Psoas muscle (tissue), 8 donors: ENCODE data around the gene IQCK. TPM values are rescaled to one million over a fixed set of nuclear protein-coding genes. Genes with fewer than 3 reads are reported as not detected.

Experiments
- ATAC-seq, 4 donors: fragments of 200-7000 bp; cut with Tn5 transposase; one replicate each; pipeline ENCODE4 v1.9.1; 2020; ENCODE audit warnings: moderate library complexity in 3 of 4, mild to moderate bottlenecking in 2 of 4
- DNase-seq, 2 donors: peaks; one replicate each; pipeline ENCODE4 v3.0.0-alpha.2; 2020
- H3K27ac ChIP-seq: fragments of 200-600 bp; one replicate; pipeline ENCODE4 v1.8.0; 2022
- H3K27me3 ChIP-seq, 3 donors: fragments of 200-600 bp in 1 of 3; one replicate each; pipeline versions ENCODE4 v1.6.1 to v1.8.0; 2013 to 2022; ENCODE audit warnings: low read length in 2 of 3, mild to moderate bottlenecking in 2 of 3, moderate library complexity in 1 of 3; ENCODE audit not compliant: insufficient read depth in 3 of 3
- H3K36me3 ChIP-seq, 2 donors: fragments of 200-600 bp in 1 of 2; one replicate each; pipeline versions ENCODE4 v1.6.1 to v1.8.0; 2013 to 2022; ENCODE audit warnings: low read depth in 1 of 2, mild to moderate bottlenecking in 1 of 2, moderate library complexity in 1 of 2; ENCODE audit not compliant: insufficient read depth in 1 of 2
- H3K4me1 ChIP-seq: fragments of 200-600 bp; one replicate; pipeline ENCODE4 v1.8.0; 2022
- H3K4me3 ChIP-seq: fragments of 200-600 bp; one replicate; pipeline ENCODE4 v1.8.0; 2022; ENCODE audit warnings: mild to moderate bottlenecking
- H3K9me3 ChIP-seq: fragments of 200-600 bp; one replicate; pipeline ENCODE4 v1.8.0; 2022
- CTCF ChIP-seq: fragments of 200-600 bp; IDR thresholded peaks from one replicate; pipeline ENCODE4 v1.8.0; 2022; ENCODE audit warnings: antibody characterized with exemption
- WGBS, 3 donors: extraction: QIAGEN DNeasy Blood & Tissue Kit; methylation state at CpG; one replicate each; pipeline versions ENCODE4 v1.1.6 to v1.1.7; 2013; 5-methylcytosine and 5-hydroxymethylcytosine counted together
- intact Hi-C, 2 donors: fragments of 100-400 bp; cut with DNase I; formaldehyde crosslinking; loops; one replicate each; pipeline versions ENCODE4 v1.11.0 to v1.14.2; 2022
- polyA plus RNA-seq, 3 donors: library from polyadenylated mRNA; stranded (reverse); fragments of 200-250 nt; gene quantifications; one replicate each; pipeline ENCODE4 v1.2.3, GENCODE V29; 2013
- total RNA-seq, 4 donors: library from RNA; stranded (reverse); fragmentation: NEBNext Ultra II Directional in 2 of 4; extraction: Animal tissue kit (Norgen Biotek cat#: 25700) in 2 of 4; gene quantifications; one replicate each; pipeline versions ENCODE4 v1.2.1 to v1.2.4, GENCODE V29; 2021 to 2023
- donor health status: healthy with polysubstance abuse.
- donor health status: DM: no; HTN: no; CAD: no; lungs with moderate emphysema.
- donor health status: Bipolar disorder and iron deficiency.
- donor health status: healthy.
- donor health status: DM: yes; HTN: yes; CAD: no.
- donor health status: DM: no; HTN: no; CAD: no.
- donor health status: DM: no; HTN: no; CAD: no.
- donor health status: DM: yes; HTN: yes; CAD: no.

Gene IQCK
- total and polyA plus RNA-seq, 7 donors = 4.3 to 9.9 (median 6.3) TPM

DNA sequence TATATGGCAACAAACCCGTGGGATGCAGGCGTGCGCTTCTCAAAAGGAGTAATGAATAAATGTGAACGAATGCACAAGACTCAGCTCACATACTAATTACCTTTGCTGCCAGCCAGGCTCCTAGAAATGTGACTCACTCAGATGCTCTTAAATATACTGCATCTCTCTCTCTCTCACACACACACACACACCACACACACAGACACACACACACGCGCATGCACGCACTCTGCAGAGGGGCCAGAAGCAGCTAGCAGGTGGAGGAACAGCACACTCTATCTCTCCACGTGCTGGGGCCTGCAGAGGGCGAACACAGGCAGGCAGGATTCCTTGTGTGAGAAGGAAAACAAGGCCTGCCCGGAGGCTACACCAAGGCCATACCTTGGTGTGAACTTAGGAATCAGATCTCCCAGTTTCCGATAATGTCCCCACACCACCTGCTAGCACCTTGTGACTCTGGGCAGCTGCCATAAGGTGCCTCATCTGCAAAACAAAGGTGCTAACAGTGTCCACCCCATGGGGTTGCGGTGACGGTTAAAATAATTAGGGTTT is 161.2 kb downstream of the IQCK start:
- Histone ChIP-seq H3K27me3 (no peaks in the 10 kb centered on the region), H3K9me3 (no peaks in the 10 kb centered on the region), H3K36me3 (peaks cover 0 to 5% of the 10 kb centered on the region in 2 donors), H3K4me1 (peaks cover 51% of the 10 kb centered on the region), H3K27ac (peak overlapping the region; percentile 92), H3K4me3 (no peak overlapping the region)
- 40 to 58% (median 46%) methylated on average over 13 of the region's 13 CpGs for WGBS, 3 donors
- peak in 1 of 2 donors; percentile 67 for DNase-seq
- intact Hi-C loops = loop anchor here (5.0 kb wide), 2 partner anchors 37 to 162 kb away; partner anchors contain the start of genes IQCK (in 1 of the 2) and KNOP1 (in 1 of the 2)
- ATAC-seq = peak in 3 of 4 donors; percentile 41 to 47 (median 42)
- no peak for TF ChIP-seq CTCF

- H3K27ac ChIP-seq = peak overlapping the region; percentile 92
- intact Hi-C loops = loop anchor here (5.0 to 10.0 kb wide), 4 partner anchors 34 to 896 kb away; partner anchors contain the start of genes IQCK (in 1 of the 2), KNOP1 (in 1 of the 2) and TMC7 (in 1 of the 2)
- H3K27me3 ChIP-seq = no peaks in the 10 kb centered on the region
- WGBS, 3 donors = 88 to 92% (median 92%) methylated on average over 7 of the region's 7 CpGs
- no peak for ATAC-seq
- no peak for DNase-seq
- H3K4me3 ChIP-seq = no peak overlapping the region
- H3K36me3 ChIP-seq = peaks cover 0 to 5% of the 10 kb centered on the region in 2 donors
- H3K9me3 ChIP-seq = no peaks in the 10 kb centered on the region
- peaks cover 42% of the 10 kb centered on the region for H3K4me1 ChIP-seq
- no peak for TF ChIP-seq CTCF
Measured at GRCh38 chr16:19881028-19881427, 163.0 kb downstream of the IQCK start.

DNA sequence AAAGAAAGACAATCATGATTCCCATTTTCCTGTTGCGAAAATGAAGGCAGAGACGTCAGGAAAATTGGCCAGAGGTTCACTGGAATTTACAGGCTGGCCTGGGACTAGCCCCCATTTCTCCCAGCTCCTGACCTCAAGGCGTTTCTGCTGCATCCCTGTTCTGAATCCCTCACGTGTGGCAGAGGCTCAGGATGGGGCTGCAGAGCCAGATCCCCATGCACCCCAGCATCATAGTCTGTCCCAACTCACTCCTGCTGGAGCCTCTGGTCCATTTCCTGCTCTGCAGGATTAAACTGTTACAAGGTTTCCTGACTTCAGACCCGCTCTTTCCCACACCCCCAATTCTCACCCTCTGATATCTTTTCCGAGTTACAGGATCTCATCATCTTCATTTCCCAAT is 163.7 kb downstream of the IQCK start:
- Histone ChIP-seq H3K36me3 (peaks cover 0 to 5% of the 10 kb centered on the region in 2 donors), H3K9me3 (no peaks in the 10 kb centered on the region), H3K4me1 (peaks cover 39% of the 10 kb centered on the region), H3K27me3 (no peaks in the 10 kb centered on the region), H3K4me3 (peak overlapping the region; percentile 92), H3K27ac (peak overlapping the region; percentile 92)
- intact Hi-C loops = loop anchor here (5.0 to 10.0 kb wide), 4 partner anchors 34 to 897 kb away; partner anchors contain the start of genes IQCK (in 1 of the 2), KNOP1 (in 1 of the 2) and TMC7 (in 1 of the 2)
- ATAC-seq (no peak), DNase-seq (no peak)
- no peak for TF ChIP-seq CTCF
- WGBS, 3 donors = 57 to 70% (median 68%) methylated on average over 5 to 6 of the region's 6 CpGs

DNA sequence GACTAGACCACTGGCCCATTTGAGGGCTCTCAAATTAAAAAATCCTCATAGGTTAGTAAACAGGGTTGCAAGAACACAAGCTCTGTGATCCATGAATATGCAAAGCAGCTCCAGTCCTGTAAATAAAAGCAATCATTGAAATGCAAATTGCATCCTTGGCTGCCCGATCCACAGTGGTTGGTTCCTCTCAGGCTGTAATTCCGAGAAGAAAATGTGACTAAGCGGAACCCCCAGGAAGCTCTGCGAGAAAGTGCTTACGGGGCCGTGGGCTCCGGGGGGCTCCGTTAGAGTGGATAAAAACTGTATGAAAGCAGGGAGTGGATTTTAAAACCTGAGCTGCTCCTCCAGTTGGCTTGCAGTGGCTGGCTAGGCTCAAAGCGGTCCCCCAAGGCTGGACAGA is 164.1 kb downstream of the IQCK start:
- intact Hi-C loops = loop anchor here (5.0 to 10.0 kb wide), 4 partner anchors 35 to 897 kb away; partner anchors contain the start of genes IQCK (in 1 of the 2), KNOP1 (in 1 of the 2) and TMC7 (in 1 of the 2)
- no peak for ATAC-seq
- H3K27me3 ChIP-seq = no peaks in the 10 kb centered on the region
- no peaks in the 10 kb centered on the region for H3K9me3 ChIP-seq
- H3K4me3 ChIP-seq = peak overlapping the region; percentile 92
- H3K4me1 ChIP-seq = peaks cover 35% of the 10 kb centered on the region
- DNase-seq = no peak
- H3K27ac ChIP-seq = peak overlapping the region; percentile 92
- TF ChIP-seq CTCF = no peak
- H3K36me3 ChIP-seq = peaks cover 0 to 5% of the 10 kb centered on the region in 2 donors
- 65 to 74% (median 71%) methylated on average over 9 of the region's 9 CpGs for WGBS, 3 donors
